Activated CD4-positive, alpha-beta T cell treated with anti-CD3 and anti-CD28 coated beads for 4 hours (primary cell): ENCODE results near the gene IRF9.
A peak's percentile ranks its signal among the peaks of the same experiment; 100 is the strongest.

Experiments
- DNase-seq, 2 donors: peaks; one replicate each; pipeline ENCODE4 v3.0.0-alpha.2; 2020

Gene IRF9

DNA sequence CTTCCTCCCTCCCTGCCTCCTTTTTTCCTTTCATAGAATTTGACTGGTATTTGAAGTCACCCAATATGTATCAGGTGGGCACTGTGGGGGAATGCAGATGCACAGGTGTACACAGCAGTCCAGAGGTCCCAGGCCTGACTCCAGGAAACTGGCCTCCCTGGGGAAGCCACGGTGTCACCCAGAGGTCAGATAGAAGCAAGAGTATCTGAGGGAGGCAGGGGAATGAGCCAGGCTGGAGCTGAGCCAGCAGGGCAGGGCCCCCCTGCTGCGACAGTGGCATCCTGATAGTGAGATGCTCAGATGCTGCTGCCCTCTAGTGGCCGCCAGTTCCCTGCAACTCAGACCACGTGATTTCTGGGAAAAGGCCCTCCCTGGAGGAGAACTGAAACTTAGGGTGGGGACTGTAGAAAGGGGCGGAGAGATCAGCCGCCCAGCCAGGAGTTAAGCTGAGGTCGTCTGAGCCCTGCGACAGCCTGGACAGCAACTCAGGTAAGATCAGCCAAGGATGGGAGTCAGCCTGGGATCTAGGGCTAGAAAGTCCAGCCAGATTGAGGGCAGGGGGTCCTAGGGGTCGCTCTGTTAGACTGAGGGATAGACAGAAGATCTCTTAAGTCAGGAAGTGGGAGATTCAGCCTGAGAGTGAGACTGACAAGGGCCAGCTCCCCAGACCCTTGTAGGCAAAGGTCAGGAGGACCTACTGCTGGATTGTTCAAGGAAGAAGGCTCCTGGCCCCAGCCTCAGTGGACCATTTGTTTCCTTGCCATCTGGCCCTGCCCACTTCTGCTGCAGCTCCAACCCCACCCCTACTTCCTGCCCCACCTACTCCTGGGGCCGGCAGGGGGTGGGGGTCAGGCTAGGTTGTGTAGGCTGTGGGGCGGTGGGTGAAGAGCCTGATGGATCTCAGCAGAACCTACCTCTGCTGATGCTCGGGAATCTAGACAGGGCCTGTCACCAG is at the start of gene IRF9:
TSS of gene IRF9 (plus strand) at position 416 of the 955 bp plus-strand sequence. CDS start 880 bp downstream, outside the sequence.
- DNase-seq: peak; percentile 97 to 99

- DNase-seq: no peak
Observed at GRCh38 chr14:24113379-24113800, 47.7 kb upstream of the IRF9 start.

DNA sequence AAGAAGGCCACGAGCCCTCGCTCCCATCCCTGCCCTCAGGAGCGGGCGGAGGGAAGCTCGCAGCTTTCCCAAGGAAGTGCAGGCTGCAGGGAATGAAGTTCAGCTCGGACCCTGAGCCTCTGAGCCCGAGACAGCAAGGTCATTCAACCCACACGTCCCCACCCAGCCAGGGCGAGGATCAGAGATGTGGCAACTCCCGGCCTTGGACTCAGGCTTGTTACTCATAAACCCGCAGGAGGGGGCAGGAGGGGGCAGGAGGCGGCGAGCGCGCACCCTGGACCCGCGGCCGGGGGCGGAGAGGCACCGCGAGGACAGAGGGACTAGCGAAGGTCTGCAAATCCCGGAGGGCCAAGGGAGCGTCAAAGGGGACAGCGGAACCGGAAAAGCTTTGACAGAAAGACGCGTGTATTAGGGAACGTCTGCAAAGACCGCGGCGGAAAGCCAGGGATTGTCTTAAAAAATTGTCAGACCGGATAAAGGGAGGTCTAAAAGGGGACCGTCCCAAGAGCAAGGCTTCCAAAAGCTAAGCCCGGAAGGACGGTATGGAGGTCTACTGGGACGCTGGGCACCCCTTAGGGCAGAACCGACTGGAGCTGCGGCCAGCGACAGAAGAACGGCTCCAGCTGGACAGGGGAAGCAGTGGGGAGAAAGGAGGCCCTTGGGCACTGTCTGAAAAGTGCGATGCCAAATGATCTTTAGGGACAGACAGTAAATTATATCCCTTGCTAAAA is 47.1 kb upstream of the IRF9 start:
- DNase-seq: peak; percentile 65 to 73

DNA sequence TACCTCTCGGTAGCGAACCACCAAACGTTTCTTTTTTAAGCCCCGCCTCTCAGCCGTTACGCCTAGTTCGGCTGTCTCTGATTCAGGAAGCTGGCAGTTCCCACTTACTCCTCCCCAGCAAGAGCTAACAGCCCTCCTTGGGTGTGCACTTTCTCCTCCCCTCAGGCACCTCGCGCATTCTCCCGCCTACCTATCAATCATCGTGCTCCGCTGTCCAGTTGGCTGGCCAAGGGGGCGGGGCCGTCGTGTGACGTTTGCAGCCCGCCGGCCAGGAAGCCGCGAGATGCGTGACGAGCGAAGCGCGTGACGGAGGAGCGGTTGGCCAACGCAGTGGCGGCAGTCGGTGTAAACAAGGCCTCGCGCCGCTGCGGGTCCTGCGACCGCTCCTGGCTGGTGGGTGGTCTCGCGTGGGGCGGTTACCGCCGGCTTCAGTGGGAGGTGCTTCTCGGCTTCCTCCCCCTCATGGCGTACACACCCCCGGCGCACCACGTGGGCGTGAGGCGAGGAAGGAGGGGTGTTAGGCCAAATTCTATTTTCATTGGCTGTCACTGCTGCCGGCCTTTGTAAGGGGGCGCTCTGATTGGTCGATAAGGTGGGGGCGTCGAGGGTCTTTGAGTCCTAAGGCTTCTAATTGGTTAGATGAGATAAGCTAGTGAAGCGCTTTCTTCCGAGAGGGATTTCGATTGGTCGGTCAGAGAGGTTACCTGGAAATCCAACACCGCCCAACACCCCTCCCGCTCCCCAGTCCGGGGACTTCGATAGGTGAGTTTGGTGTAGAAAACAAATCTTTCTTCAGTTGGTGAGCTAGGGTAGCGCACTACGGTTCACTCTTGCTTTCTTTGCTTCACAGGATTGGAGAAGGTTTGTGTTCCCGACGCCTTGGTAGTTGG is 46.3 kb upstream of the IRF9 start, which contains the start of the genes DCAF11 and NRL:
TSS of gene DCAF11 (plus strand) at position 246 of the 890 bp plus-strand sequence. CDS start 818 bp downstream, outside the sequence.
TSS of gene NRL (minus strand) at position 418 of the 890 bp plus-strand sequence. CDS start 32,101 bp downstream, outside the sequence.
- peak; percentile 99 for DNase-seq

- no peak for DNase-seq
Observed at GRCh38 chr14:24115422-24116127, 45.5 kb upstream of the IRF9 start.

DNA sequence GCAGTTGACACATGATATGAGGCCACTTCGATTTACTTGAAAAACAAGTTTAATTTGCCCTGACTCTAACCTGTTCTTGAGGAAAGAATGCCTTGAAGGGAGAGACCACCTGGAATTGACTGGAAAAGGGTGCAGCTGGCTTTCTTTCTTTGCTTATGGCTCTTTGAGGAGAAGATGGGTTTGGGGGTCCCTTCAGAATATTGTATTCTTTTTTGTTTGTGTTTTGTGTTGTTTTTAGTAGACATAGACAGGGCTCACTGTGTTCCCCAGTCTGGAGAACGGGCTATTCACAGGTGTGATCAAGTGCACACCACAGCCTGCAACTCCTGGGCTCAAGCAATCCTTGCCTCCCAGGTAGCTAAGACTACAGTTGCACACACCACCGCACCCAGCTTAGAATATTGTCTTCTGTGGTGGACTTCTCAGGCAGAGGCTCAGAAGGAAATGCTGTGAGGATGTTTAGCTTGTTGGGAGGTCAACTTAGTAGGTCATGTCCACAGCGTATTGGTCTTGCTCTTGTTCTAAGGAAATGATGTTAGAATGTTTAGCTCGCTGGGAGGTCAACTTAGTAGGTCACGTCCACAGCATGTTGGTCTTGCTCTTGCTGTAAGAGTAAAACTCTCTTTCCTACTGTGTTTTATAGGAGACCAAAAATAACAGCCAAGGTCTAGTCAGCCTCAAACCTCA is 44.8 kb upstream of the IRF9 start:
- DNase-seq: no peak

DNA sequence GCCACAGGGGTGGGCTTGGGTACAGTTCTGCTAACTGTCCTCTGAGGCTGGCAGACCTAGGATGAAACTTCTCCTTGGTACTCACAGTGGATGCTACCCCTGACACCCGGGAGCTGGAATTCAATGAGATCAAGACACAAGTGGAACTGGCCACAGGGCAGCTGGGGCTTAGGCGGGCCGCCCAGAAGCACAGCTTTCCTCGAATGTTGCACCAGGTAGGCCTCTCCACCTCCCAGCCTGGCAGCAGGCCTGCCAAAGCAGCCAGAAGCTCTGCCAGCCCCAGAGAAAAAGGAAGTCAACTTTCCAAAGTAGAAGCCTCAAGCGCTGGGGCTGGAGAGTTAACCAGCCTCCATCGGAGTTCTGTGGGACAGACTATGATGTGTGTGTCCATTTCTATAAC is 43.9 kb upstream of the IRF9 start:
- no peak for DNase-seq

DNA sequence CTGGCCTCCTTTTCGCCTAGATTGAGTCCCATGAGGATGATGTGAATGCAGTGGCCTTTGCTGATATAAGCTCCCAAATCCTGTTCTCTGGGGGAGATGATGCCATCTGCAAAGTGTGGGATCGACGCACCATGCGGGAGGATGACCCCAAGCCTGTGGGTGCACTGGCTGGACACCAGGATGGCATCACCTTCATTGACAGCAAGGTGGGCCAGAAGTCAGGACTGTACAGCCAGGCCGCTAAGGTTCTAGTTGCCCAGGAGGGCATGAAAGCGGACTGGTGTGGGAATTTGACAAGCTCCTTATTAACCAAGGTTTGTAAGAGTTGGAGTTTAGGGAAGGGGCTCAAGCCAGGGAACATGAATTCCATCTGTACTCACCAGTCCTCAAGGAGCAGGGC is 41.4 kb upstream of the IRF9 start:
- no peak for DNase-seq

DNA sequence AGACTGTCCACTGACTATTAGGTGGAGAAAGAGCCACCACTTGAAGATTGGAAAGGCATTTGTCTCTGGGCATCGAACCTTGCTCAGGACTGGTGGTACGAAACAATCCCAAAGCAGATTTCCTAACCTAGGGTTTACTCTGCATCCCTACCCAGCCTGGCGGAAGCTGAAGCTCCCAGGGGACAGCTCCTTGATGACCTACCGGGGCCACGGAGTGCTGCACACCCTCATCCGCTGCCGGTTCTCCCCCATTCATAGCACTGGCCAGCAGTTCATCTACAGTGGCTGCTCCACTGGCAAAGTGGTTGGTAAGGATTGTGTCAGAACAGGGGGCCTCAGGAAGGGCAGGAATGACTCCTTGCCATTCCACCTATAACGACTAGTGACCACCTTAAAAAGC is 39.9 kb upstream of the IRF9 start:
- no peak for DNase-seq

DNA sequence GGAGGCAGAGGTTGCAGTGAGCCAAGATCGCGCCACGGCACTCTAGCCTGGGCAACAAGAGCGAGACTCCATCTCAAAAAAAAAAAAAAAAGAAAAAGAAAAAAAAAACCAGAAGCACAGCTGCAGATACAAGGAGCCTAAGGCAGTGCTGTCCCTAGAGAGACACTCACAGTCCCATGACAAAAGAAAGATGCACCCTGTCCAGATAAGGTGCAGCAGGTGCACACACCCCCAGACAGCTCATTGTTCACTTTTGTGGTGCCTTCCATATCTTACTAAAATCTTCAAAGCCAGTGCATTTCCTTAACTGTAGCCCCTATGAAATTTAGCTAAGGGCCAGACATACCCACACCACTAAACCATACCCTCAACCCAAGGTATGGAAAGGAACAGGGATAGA is 38.6 kb upstream of the IRF9 start:
- DNase-seq: no peak

DNA sequence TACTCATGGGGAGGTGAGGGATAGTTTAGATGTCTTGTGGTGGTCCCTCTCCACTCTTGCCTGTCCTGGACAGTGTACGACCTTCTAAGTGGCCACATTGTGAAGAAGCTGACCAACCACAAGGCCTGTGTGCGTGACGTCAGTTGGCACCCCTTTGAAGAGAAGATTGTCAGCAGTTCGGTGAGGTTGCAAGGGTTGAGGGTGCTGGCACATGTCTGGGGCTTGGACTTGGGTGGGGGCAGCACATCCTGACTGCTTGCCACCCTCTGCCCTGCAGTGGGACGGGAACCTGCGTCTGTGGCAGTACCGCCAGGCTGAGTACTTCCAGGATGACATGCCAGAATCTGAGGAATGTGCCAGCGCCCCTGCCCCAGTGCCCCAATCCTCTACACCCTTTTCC is 38.2 kb upstream of the IRF9 start:
- DNase-seq: no peak

GRCh38 chr14:24123424-24124417 is 37.3 kb upstream of the IRF9 start:
- no peak for DNase-seq

DNA sequence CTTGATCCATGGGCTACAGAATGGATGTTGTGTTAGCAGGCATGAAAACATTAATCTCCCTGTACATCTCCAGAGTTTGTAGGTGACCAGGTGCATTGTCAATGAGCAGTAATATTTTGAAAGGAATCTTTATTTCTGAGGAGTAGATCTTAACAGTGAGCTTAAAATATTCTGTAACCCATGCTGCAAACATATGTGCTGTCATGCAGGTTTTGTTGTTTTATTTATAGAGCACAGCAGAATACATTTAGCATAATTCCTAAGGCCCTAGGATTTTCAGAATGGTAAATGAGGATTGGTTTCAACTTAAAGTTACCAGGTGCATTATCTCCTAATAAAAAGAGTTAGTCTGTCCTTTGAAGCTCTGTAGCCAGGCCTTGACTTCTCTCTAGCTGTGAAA is 34.1 kb upstream of the IRF9 start:
- no peak for DNase-seq

DNA sequence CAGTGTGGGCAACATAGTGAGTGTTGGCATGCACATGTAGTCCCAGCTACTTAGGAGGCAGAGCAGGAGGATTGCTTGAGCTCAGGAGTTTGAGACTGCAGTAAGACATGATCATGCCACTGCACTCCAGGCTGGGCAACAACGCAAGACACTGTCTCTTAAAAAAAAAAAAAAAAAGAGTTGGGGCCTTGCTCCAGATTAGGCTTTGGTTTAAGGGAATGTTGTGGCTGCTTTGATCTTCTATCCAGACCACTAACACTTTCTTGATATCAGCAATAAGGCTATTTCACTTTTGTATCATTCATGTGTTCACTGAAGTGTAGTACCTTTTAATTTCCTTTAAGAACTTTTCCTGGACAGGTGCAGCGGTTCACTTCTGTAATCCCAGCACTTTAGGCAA is 33.4 kb upstream of the IRF9 start:
- no peak for DNase-seq

DNA sequence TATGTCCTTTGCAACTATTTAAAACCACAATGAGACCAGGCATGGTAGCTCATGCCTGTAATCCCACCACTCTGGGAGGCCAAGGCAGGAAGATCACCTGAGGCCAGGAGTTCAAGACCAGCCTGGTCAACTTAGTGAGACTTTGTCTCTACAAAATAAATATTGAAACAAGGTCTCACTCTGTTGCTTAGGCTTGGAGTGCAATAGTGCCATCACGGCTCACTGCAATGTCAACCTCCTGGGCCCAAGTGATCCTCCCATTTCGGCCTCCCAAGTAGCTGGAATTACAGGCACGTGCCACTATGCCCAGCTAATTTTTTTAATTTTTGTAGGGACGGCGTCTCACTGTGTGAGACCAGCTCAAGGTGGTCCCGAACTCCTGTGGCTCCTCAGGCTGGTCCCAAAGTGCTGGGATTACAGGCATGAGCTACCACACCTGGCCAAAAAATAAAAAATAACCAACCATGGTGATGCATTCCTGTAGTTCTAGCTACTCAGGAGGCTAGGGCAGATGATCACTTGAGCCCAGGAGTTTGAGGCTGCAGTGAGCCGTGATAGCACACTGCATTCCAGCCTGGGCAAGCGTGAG is 31.6 kb upstream of the IRF9 start:
- DNase-seq: no peak

- DNase-seq: no peak
Observed at GRCh38 chr14:24130380-24130716, 30.7 kb upstream of the IRF9 start, which contains the start of gene FITM1. TSS of gene FITM1 (plus strand) at chr14:24130659. CDS start at chr14:24131564, 905 bp downstream.

- no peak for DNase-seq
Observed at GRCh38 chr14:24130717-24131548, 30.1 kb upstream of the IRF9 start.

DNA sequence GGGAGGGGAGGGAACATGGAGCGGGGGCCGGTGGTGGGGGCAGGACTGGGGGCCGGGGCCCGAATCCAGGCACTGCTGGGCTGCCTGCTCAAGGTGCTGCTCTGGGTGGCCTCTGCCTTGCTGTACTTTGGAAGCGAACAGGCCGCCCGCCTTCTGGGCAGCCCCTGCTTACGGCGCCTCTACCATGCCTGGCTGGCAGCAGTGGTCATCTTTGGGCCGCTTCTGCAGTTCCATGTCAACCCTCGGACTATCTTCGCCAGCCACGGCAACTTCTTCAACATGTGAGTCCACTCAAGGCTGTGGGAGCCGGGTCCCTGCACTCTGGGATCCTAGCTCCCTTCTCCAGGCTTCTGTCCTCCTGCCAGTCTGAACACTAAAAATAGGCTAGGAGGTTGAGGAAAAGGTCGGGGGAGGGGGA is 29.5 kb upstream of the IRF9 start:
- DNase-seq: no peak
